Naive thymus-derived CD4-positive, alpha-beta T cell (primary cell): Measurements from ENCODE around the gene C2orf49. TPM values are rescaled to one million over a fixed set of nuclear protein-coding genes. Genes with fewer than 3 reads are reported as not detected.

Experiments
- ATAC-seq: fragments of 150-1000 bp; cut with Tn5 transposase; 2 replicates; pipeline ENCODE4 v1.10.0; 2021; ENCODE audit warnings: mild to moderate bottlenecking, moderate library complexity
- CTCF ChIA-PET: fragments of 350-600 bp; sonication (Branson Sonifier 250); formaldehyde crosslinking; loops from one replicate; lab custom pipeline; 2021; ENCODE audit warnings: antibody characterized with exemption; lab: Charles Lee
- POLR2A ChIA-PET: fragments of 350-600 bp; sonication (Branson Sonifier 250); formaldehyde crosslinking; loops from one replicate; lab custom pipeline; 2021; ENCODE audit warnings: antibody characterized with exemption, inconsistent platforms; lab: Charles Lee
- DNase-seq, 9 donors: peaks; one replicate each; pipeline versions ENCODE4 v3.0.0 to v3.0.0-alpha.2; 2020 to 2022; ENCODE audit warnings: mixed read lengths in 1 of 9
- H3K27ac ChIP-seq: one replicate; pipeline ENCODE4 v1.7.0; 2013; ENCODE audit warnings: mild to moderate bottlenecking, low read depth, low read length, moderate library complexity
- H3K27me3 ChIP-seq, 2 donors: one replicate each; pipeline ENCODE4 v1.7.0; 2013; ENCODE audit warnings: low read length in 2 of 2, mild to moderate bottlenecking in 2 of 2, moderate library complexity in 2 of 2; ENCODE audit not compliant: control insufficient read depth in 2 of 2, insufficient read depth in 2 of 2
- H3K36me3 ChIP-seq, 3 experiments: 1 replicate in 2 of 3; 2 replicates in 1 of 3; pipeline ENCODE4 v1.7.0; 2013; ENCODE audit warnings: low read length in 3 of 3, mild to moderate bottlenecking in 3 of 3, moderate library complexity in 1 of 3; ENCODE audit not compliant: insufficient read depth in 3 of 3, control insufficient read depth in 2 of 3
- H3K4me1 ChIP-seq, 2 donors: one replicate each; pipeline ENCODE4 v1.7.0; 2013; ENCODE audit warnings: low read length in 2 of 2, mild to moderate bottlenecking in 2 of 2, moderate library complexity in 1 of 2; ENCODE audit not compliant: control insufficient read depth in 2 of 2, insufficient read depth in 2 of 2
- H3K4me3 ChIP-seq: 2 replicates; pipeline ENCODE4 v1.7.0; 2013; ENCODE audit warnings: mild to moderate bottlenecking, low read length
- H3K9me3 ChIP-seq, 3 experiments: 1 replicate in 2 of 3; 2 replicates in 1 of 3; pipeline ENCODE4 v1.7.0; 2013; ENCODE audit warnings: low read length in 3 of 3; ENCODE audit not compliant: control insufficient read depth in 2 of 3
- H3K27ac Mint-ChIP-seq, 9 donors: one replicate each; pipeline ENCODE4 v1.8.0; 2020 to 2022; ENCODE audit warnings: mixed read lengths in 9 of 9, mild to moderate bottlenecking in 8 of 9, moderate library complexity in 5 of 9, inconsistent platforms in 2 of 9
- H3K27me3 Mint-ChIP-seq, 5 donors: one replicate each; pipeline ENCODE4 v1.8.0; 2021 to 2022; ENCODE audit warnings: mixed read lengths in 5 of 5, mild to moderate bottlenecking in 1 of 5
- H3K36me3 Mint-ChIP-seq, 5 donors: one replicate each; pipeline ENCODE4 v1.8.0; 2020 to 2022; ENCODE audit warnings: mixed read lengths in 5 of 5, mild to moderate bottlenecking in 3 of 5, inconsistent platforms in 1 of 5
- H3K4me1 Mint-ChIP-seq, 7 donors: one replicate each; pipeline ENCODE4 v1.8.0; 2020 to 2022; ENCODE audit warnings: mixed read lengths in 7 of 7, mild to moderate bottlenecking in 3 of 7, inconsistent platforms in 1 of 7
- H3K4me3 Mint-ChIP-seq, 10 donors: one replicate each; pipeline ENCODE4 v1.8.0; 2020 to 2022; ENCODE audit warnings: mild to moderate bottlenecking in 10 of 10, mixed read lengths in 10 of 10, moderate library complexity in 6 of 10, inconsistent platforms in 2 of 10
- H3K9me3 Mint-ChIP-seq, 11 donors: one replicate each; pipeline ENCODE4 v1.8.0; 2020 to 2022; ENCODE audit warnings: mixed read lengths in 11 of 11, mild to moderate bottlenecking in 4 of 11, inconsistent platforms in 1 of 11, moderate library complexity in 1 of 11
- intact Hi-C, 2 donors: fragments of 100-400 bp; cut with micrococcal nuclease; formaldehyde crosslinking; loops; one replicate each; pipeline ENCODE4 v1.15.1; 2023
- polyA plus RNA-seq, 2 donors: library from polyadenylated mRNA; unstranded; fragments of 300-500 nt; fragmentation: Illumina TruSeq; gene quantifications; one replicate each; pipeline ENCODE4 v1.2.3, GENCODE V29; 2021
- total RNA-seq, 6 experiments: library from RNA in 5 of 6; stranded (reverse) in 5 of 6; gene quantifications; 1 replicate in 5 of 6; 2 replicates in 1 of 6; pipeline ENCODE4 v1.2.3 and lab custom pipeline; 2021 to 2026

Gene C2orf49
- total and polyA plus RNA-seq, 7 experiments from 2014 or later, result 9.7 to 30.8 (median 19.9) TPM

GRCh38 chr2:105329197-105329554, 8.2 kb upstream of the C2orf49 start:
- peaks cover 0 to 4% (median 0%) of the 10 kb centered on the region in 3 experiments for H3K36me3 ChIP-seq
- Mint-ChIP-seq H3K36me3 (peaks cover 0 to 6% (median 0%) of the 10 kb centered on the region in 5 donors), H3K4me1 (peaks cover 23 to 59% (median 47%) of the 10 kb centered on the region in 7 donors), H3K9me3 (peaks cover 0 to 2% (median 0%) of the 10 kb centered on the region in 11 donors), H3K27me3 (no peaks in the 10 kb centered on the region), H3K27ac (peak overlapping the region; percentile 89 to 96 (median 91)), H3K4me3 (peak overlapping the region; percentile 88 to 98 (median 92))
- CTCF ChIA-PET, result interaction anchor here (1.0 kb wide), 1 partner anchor 11 kb away, joined by 3 read pairs; no protein-coding TSS in a partner anchor
- POLR2A ChIA-PET, result interaction anchor here (0.9 to 2.9 kb wide), 3 partner anchors 9 to 11 kb away, joined by 3 to 16 read pairs (median 3); partner anchors contain the start of gene C2orf49
- intact Hi-C loops, result loop anchor here (1.0 to 5.0 kb wide), 2 partner anchors 8 to 768 kb away; partner anchors contain the start of gene C2orf49 (in 2 of the 2)
- H3K27me3 ChIP-seq, result no peaks in the 10 kb centered on the region
- H3K9me3 ChIP-seq, result no peaks in the 10 kb centered on the region
- ATAC-seq, result peak; percentile 21
- peak overlapping the region; percentile 73 for H3K4me3 ChIP-seq
- H3K4me1 ChIP-seq, result peaks cover 12 to 22% of the 10 kb centered on the region in 2 donors
- DNase-seq, result peak in 3 of 9 donors; percentile 14 to 39 (median 29)
- H3K27ac ChIP-seq, result peak overlapping the region; percentile 79

- Histone ChIP-seq H3K36me3 (peaks cover 0 to 4% (median 0%) of the 10 kb centered on the region in 3 experiments), H3K27me3 (no peaks in the 10 kb centered on the region), H3K9me3 (no peaks in the 10 kb centered on the region), H3K4me1 (peaks cover 12 to 22% of the 10 kb centered on the region in 2 donors), H3K4me3 (peak within 1 kb of the TSS; percentile 78), H3K27ac (peak within 1 kb of the TSS; percentile 98)
- Mint-ChIP-seq H3K9me3 (peaks cover 0 to 3% (median 0%) of the 10 kb centered on the region in 11 donors), H3K36me3 (peaks cover 0 to 7% (median 0%) of the 10 kb centered on the region in 5 donors), H3K4me3 (peak within 1 kb of the TSS; percentile 88 to 98 (median 92)), H3K27me3 (no peaks in the 10 kb centered on the region), H3K27ac (peak within 1 kb of the TSS; percentile 89 to 96 (median 93)), H3K4me1 (peaks cover 23 to 53% (median 41%) of the 10 kb centered on the region in 7 donors)
- peak; percentile 93 for ATAC-seq
- POLR2A ChIA-PET, result interaction anchor here (0.6 to 2.9 kb wide), 5 partner anchors 8 to 1223 kb away, joined by 3 to 16 read pairs (median 3); partner anchors contain the start of gene C2orf49
- intact Hi-C loops, result loop anchor here (1.0 to 10.0 kb wide), 4 partner anchors 7 to 767 kb away; partner anchors contain the start of genes C2orf49 (in 2 of the 2) and NCK2 (in 1 of the 2)
- DNase-seq, result peak; percentile 40 to 78 (median 63)
- CTCF ChIA-PET, result interaction anchor here (1.0 kb wide), 1 partner anchor 10 kb away, joined by 3 read pairs; no protein-coding TSS in a partner anchor
Measured at GRCh38 chr2:105329561-105330495, 7.5 kb upstream of the C2orf49 start, which contains the start of gene TGFBRAP1. Gene TGFBRAP1 (minus strand): TSS chr2:105329735. CDS start chr2:105308301, 21,434 bp downstream.

GRCh38 chr2:105330681-105331375, 6.5 kb upstream of the C2orf49 start:
- H3K27ac Mint-ChIP-seq, result peak overlapping the region; percentile 79 to 95 (median 91)
- no peak overlapping the region for H3K4me3 ChIP-seq
- H3K36me3 Mint-ChIP-seq, result peaks cover 0 to 5% (median 0%) of the 10 kb centered on the region in 5 donors
- peaks cover 0 to 4% (median 0%) of the 10 kb centered on the region in 3 experiments for H3K36me3 ChIP-seq
- ATAC-seq, result no peak
- ChIA-PET CTCF (interaction anchor here (1.0 kb wide), 1 partner anchor 9 kb away, joined by 3 read pairs; no protein-coding TSS in a partner anchor), POLR2A (interaction anchor here (0.6 to 1.2 kb wide), 4 partner anchors 8 to 1222 kb away, joined by 3 to 4 read pairs (median 3); no protein-coding TSS in a partner anchor)
- H3K4me1 Mint-ChIP-seq, result peaks cover 21 to 43% (median 36%) of the 10 kb centered on the region in 7 donors
- H3K9me3 ChIP-seq, result no peaks in the 10 kb centered on the region
- H3K9me3 Mint-ChIP-seq, result peaks cover 0 to 3% (median 0%) of the 10 kb centered on the region in 11 donors
- H3K4me1 ChIP-seq, result peaks cover 12 to 22% of the 10 kb centered on the region in 2 donors
- DNase-seq, result peak in 1 of 9 donors; percentile 27
- H3K27me3 Mint-ChIP-seq, result no peaks in the 10 kb centered on the region
- peak overlapping the region; percentile 78 to 91 (median 85) for H3K4me3 Mint-ChIP-seq
- intact Hi-C loops, result loop anchor here (10.0 kb wide), 2 partner anchors 414 to 424 kb away; partner anchors contain the start of gene NCK2 (in 1 of the 2)
- H3K27me3 ChIP-seq, result no peaks in the 10 kb centered on the region
- peak overlapping the region; percentile 98 for H3K27ac ChIP-seq

GRCh38 chr2:105334211-105334610, 3.1 kb upstream of the C2orf49 start:
- ChIA-PET CTCF (no interaction called here), POLR2A (no interaction called here)
- Histone ChIP-seq H3K27ac (no peak overlapping the region), H3K4me1 (peaks cover 18 to 32% of the 10 kb centered on the region in 2 donors), H3K4me3 (no peak overlapping the region), H3K9me3 (no peaks in the 10 kb centered on the region), H3K36me3 (peaks cover 0 to under 1% (median 0%) of the 10 kb centered on the region in 3 experiments), H3K27me3 (no peaks in the 10 kb centered on the region)
- Mint-ChIP-seq H3K4me1 (peaks cover 13 to 44% (median 42%) of the 10 kb centered on the region in 7 donors), H3K27ac (peak overlapping the region in 2 of 9 donors; percentile 32 to 52), H3K9me3 (peaks cover 0 to 2% (median 0%) of the 10 kb centered on the region in 11 donors), H3K27me3 (no peaks in the 10 kb centered on the region), H3K36me3 (peaks cover 0 to 4% (median 0%) of the 10 kb centered on the region in 5 donors), H3K4me3 (no peak overlapping the region)
- intact Hi-C loops, result loop anchor here (10.0 kb wide), 2 partner anchors 411 to 421 kb away; partner anchors contain the start of gene NCK2 (in 1 of the 2)
- no peak for DNase-seq
- ATAC-seq, result no peak

- Mint-ChIP-seq H3K4me3 (peak overlapping the region in 3 of 10 donors; percentile 13 to 100 (median 99)), H3K9me3 (peaks cover 0 to 2% (median 0%) of the 10 kb centered on the region in 11 donors), H3K36me3 (peaks cover 5 to 8% (median 6%) of the 10 kb centered on the region in 5 donors), H3K27me3 (no peaks in the 10 kb centered on the region), H3K27ac (peak overlapping the region in 6 of 9 donors; percentile 19 to 100 (median 80)), H3K4me1 (peaks cover 20 to 48% (median 45%) of the 10 kb centered on the region in 7 donors)
- peaks cover 0 to 6% (median 0%) of the 10 kb centered on the region in 3 experiments for H3K36me3 ChIP-seq
- peak overlapping the region; percentile 99 for H3K27ac ChIP-seq
- ChIA-PET CTCF (no interaction called here), POLR2A (interaction anchor here (0.9 to 1.0 kb wide), 2 partner anchors 11 to 27 kb away, joined by 3 read pairs; no protein-coding TSS in a partner anchor)
- H3K9me3 ChIP-seq, result no peaks in the 10 kb centered on the region
- H3K4me3 ChIP-seq, result no peak overlapping the region
- intact Hi-C loops, result loop anchor here (5.0 to 10.0 kb wide), 3 partner anchors 409 to 857 kb away; partner anchors contain the start of genes NCK2 (in 1 of the 2) and UXS1 (in 1 of the 2)
- H3K27me3 ChIP-seq, result no peaks in the 10 kb centered on the region
- H3K4me1 ChIP-seq, result peaks cover 18 to 26% of the 10 kb centered on the region in 2 donors
- no peak for ATAC-seq
- no peak for DNase-seq
Measured at GRCh38 chr2:105335469-105335868, 1.9 kb upstream of the C2orf49 start.
